ENCODE data around the gene FERD3L. TPM values are rescaled to one million over a fixed set of nuclear protein-coding genes. Genes with fewer than 3 reads are reported as not detected.

FERD3L gene
- total and polyA plus RNA-seq, 2 donors: 0.16 TPM; not detected in 1

DNA sequence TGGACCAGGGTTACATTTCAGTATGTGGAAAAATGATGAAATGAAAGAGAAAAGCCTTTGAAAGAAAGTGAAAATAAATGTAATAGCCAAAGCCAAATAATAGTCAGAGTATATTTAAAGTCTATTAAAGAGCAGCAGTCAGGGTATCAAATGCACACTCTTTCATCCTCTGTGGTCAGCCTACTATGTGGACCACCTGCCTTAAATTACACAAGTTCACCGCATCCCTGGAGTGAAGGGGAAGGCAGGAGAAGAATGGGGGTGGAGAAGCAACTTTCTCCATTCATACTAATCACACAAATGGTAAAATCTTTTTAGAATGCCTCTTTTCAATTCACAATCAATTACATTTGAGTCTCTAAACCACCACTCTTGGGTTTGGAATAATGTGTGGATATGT lies 43.7 kb downstream of the FERD3L start:
- Histone ChIP-seq H3K4me3 (ENCODE audit: low read depth, low read length) (no peak overlapping the region), H3K27ac (ENCODE audit: low read depth) (no peak overlapping the region), H3K36me3 (ENCODE audit: insufficient read depth) (no peaks in the 10 kb centered on the region), H3K4me1 (ENCODE audit: insufficient read depth) (no peaks in the 10 kb centered on the region)
- 94% methylated on average over 1 of the region's 1 CpG for WGBS
- DNase-seq (ENCODE audit: extremely low spot score): no peak

GRCh38 chr7:19099924-19100323 lies 45.3 kb downstream of the FERD3L start:
- H3K36me3 ChIP-seq (ENCODE audit: insufficient read depth): no peaks in the 10 kb centered on the region
- H3K27ac ChIP-seq (ENCODE audit: low read depth): no peak overlapping the region
- no peak for DNase-seq (ENCODE audit: extremely low spot score)
- 54% methylated on average over 2 of the region's 2 CpGs for WGBS
- no peak overlapping the region for H3K4me3 ChIP-seq (ENCODE audit: low read depth, low read length)
- H3K4me1 ChIP-seq (ENCODE audit: insufficient read depth): no peaks in the 10 kb centered on the region

- Histone ChIP-seq H3K36me3 (ENCODE audit: insufficient read depth) (no peaks in the 10 kb centered on the region), H3K4me3 (ENCODE audit: low read depth, low read length) (no peak overlapping the region), H3K27ac (ENCODE audit: low read depth) (no peak overlapping the region), H3K4me1 (ENCODE audit: insufficient read depth) (no peaks in the 10 kb centered on the region)
- WGBS: 96% methylated on average over 3 of the region's 3 CpGs
- no peak for DNase-seq (ENCODE audit: extremely low spot score)
Measured at GRCh38 chr7:19099194-19099593, 46.0 kb downstream of the FERD3L start.

DNA sequence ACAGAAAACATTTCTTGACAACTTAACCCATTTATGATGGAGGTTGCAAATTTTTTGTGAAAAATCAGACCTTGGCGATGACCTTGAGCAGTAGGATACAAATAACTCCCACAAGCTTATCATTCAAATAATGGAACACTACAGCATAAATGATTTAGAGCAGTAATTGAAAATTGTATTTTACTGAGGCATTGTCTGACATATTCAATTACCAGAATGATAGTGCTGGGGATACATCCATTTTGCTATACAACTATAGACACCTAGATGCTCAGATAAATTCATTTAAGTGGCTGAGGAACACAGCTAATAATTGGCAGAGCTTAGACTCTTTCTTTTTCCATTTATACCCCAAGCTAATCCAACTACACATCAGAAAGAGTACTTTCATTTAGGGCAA lies 46.7 kb downstream of the FERD3L start:
- Histone ChIP-seq H3K27ac (ENCODE audit: low read depth) (no peak overlapping the region), H3K4me1 (ENCODE audit: insufficient read depth) (no peaks in the 10 kb centered on the region), H3K4me3 (ENCODE audit: low read depth, low read length) (no peak overlapping the region), H3K36me3 (ENCODE audit: insufficient read depth) (no peaks in the 10 kb centered on the region)
- DNase-seq (ENCODE audit: extremely low spot score): no peak
- WGBS: 97% methylated on average over 1 of the region's 1 CpG

GRCh38 chr7:19097165-19098055 lies 47.8 kb downstream of the FERD3L start:
- H3K36me3 ChIP-seq (ENCODE audit: insufficient read depth): no peaks in the 10 kb centered on the region

DNA sequence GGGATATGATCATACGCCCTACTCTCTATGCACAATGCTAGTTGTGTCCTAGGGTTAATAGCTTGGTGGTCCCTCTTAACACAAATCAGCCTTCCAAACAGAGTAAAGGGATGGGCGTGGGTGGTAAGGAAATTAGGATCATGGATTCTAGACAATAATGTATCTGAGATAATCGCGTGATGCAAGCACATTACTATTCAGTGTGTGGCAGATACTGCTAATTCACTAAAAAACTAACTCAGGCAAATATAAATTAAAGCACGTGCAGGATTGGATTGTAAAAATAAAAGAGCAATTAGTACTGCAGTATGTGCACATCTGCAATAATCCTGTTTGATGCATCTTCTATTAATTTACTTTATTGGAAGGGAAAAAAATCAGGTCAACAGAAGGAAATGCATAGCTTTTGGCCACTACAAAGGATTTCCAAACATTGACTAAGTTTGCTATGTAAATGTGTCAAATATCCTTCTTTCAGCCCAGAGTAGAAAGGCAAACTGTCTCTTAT lies 49.8 kb downstream of the FERD3L start:
- H3K36me3 ChIP-seq (ENCODE audit: insufficient read depth): no peaks in the 10 kb centered on the region
- H3K27ac ChIP-seq (ENCODE audit: low read depth): no peak overlapping the region
- WGBS: 82% methylated on average over 5 of the region's 5 CpGs
- H3K4me3 ChIP-seq (ENCODE audit: low read depth, low read length): no peak overlapping the region
- DNase-seq (ENCODE audit: extremely low spot score): no peak
- H3K4me1 ChIP-seq (ENCODE audit: insufficient read depth): no peaks in the 10 kb centered on the region

More at GRCh38 chr7:19097165-19098055, 47.8 kb downstream of the FERD3L start:
- WGBS: 87% methylated on average over 9 of the region's 9 CpGs
- H3K27ac ChIP-seq (ENCODE audit: low read depth): no peak overlapping the region
- no peaks in the 10 kb centered on the region for H3K4me1 ChIP-seq (ENCODE audit: insufficient read depth)
- no peak overlapping the region for H3K4me3 ChIP-seq (ENCODE audit: low read depth, low read length)
- DNase-seq (ENCODE audit: extremely low spot score): no peak

Other genes starting within 250 kb of the FERD3L start
- gene TWIST1, start 27.8 kb downstream of the FERD3L start, total RNA-seq: 22.9 TPM
- gene TWIST1, start 27.8 kb downstream of the FERD3L start, polyA plus RNA-seq: 28.4 TPM